ENCODE measurements around the gene LRRFIP1.

The LRRFIP1 gene

GRCh38 chr2:237618449-237618848 is 8.9 kb upstream of the LRRFIP1 start:
- peak; percentile 55 for DNase-seq

GRCh38 chr2:237623428-237624403 is 3.7 kb upstream of the LRRFIP1 start:
- peak; percentile 14 for DNase-seq

GRCh38 chr2:237624565-237624964 is 2.8 kb upstream of the LRRFIP1 start:
- DNase-seq = peak; percentile 36

- peak; percentile 29 for DNase-seq
Observed at GRCh38 chr2:237625216-237625705, 2.1 kb upstream of the LRRFIP1 start.

- peak; percentile 40 for DNase-seq
Observed at GRCh38 chr2:237625777-237626176, 1.6 kb upstream of the LRRFIP1 start.

- DNase-seq = peak; percentile 37
Observed at GRCh38 chr2:237626813-237627440, 460 bp upstream of the LRRFIP1 start.

GRCh38 chr2:237628247-237629187 is 1.1 kb downstream of the LRRFIP1 start:
- DNase-seq = peak; percentile 18

GRCh38 chr2:237629188-237629534 is 1.8 kb downstream of the LRRFIP1 start:
- no peak for DNase-seq

GRCh38 chr2:237629739-237630138 is 2.4 kb downstream of the LRRFIP1 start:
- DNase-seq = peak; percentile 20

- peak; percentile 14 for DNase-seq
Observed at GRCh38 chr2:237630216-237631000, 3.0 kb downstream of the LRRFIP1 start.

- peak; percentile 46 for DNase-seq
Observed at GRCh38 chr2:237631007-237631785, 3.8 kb downstream of the LRRFIP1 start.

GRCh38 chr2:237631801-237632585 is 4.6 kb downstream of the LRRFIP1 start:
- no peak for DNase-seq

GRCh38 chr2:237633061-237633561 is 5.7 kb downstream of the LRRFIP1 start:
- peak; percentile 31 for DNase-seq

GRCh38 chr2:237636578-237636977 is 9.2 kb downstream of the LRRFIP1 start:
- no peak for DNase-seq

- DNase-seq = no peak
Observed at GRCh38 chr2:237637429-237638135, 10.2 kb downstream of the LRRFIP1 start.

- peak; percentile 21 for DNase-seq
Observed at GRCh38 chr2:237638176-237638575, 10.8 kb downstream of the LRRFIP1 start.

GRCh38 chr2:237639052-237639835 is 11.9 kb downstream of the LRRFIP1 start:
- peak; percentile 11 for DNase-seq

GRCh38 chr2:237639836-237640220 is 12.4 kb downstream of the LRRFIP1 start:
- DNase-seq = peak; percentile 8

Data from left hindlimb (tissue), 1 donor.